Activated naive CD4-positive, alpha-beta T cell treated with anti-CD3 and anti-CD28 coated beads, Interleukin-2, amount 10 ng/mL, durations not matched to agents 7 days and 5 days (primary cell): ENCODE results near the gene SLC22A17.
A peak's percentile ranks its signal among the peaks of the same experiment; 100 is the strongest.

Experiments used
- CTCF ChIA-PET: fragments of 350-600 bp; sonication (Branson Sonifier 250); formaldehyde crosslinking; loops from one replicate; lab custom pipeline; 2021; ENCODE audit warnings: antibody characterized with exemption; lab: Charles Lee
- DNase-seq: peaks from one replicate; pipeline ENCODE4 v3.0.0-alpha.2; 2020
- H3K27ac Mint-ChIP-seq: one replicate; pipeline ENCODE4 v1.8.0; 2021; ENCODE audit warnings: mild to moderate bottlenecking, moderate library complexity, mixed read lengths
- H3K27me3 Mint-ChIP-seq: one replicate; pipeline ENCODE4 v1.8.0; 2021; ENCODE audit warnings: mild to moderate bottlenecking, mixed read lengths
- H3K36me3 Mint-ChIP-seq: one replicate; pipeline ENCODE4 v1.8.0; 2021; ENCODE audit warnings: mixed read lengths
- H3K4me1 Mint-ChIP-seq: one replicate; pipeline ENCODE4 v1.8.0; 2021; ENCODE audit warnings: mixed read lengths
- H3K4me3 Mint-ChIP-seq: one replicate; pipeline ENCODE4 v1.8.0; 2021; ENCODE audit warnings: mild to moderate bottlenecking, moderate library complexity, mixed read lengths
- H3K9me3 Mint-ChIP-seq: one replicate; pipeline ENCODE4 v1.8.0; 2021; ENCODE audit warnings: mixed read lengths

SLC22A17 gene

DNA sequence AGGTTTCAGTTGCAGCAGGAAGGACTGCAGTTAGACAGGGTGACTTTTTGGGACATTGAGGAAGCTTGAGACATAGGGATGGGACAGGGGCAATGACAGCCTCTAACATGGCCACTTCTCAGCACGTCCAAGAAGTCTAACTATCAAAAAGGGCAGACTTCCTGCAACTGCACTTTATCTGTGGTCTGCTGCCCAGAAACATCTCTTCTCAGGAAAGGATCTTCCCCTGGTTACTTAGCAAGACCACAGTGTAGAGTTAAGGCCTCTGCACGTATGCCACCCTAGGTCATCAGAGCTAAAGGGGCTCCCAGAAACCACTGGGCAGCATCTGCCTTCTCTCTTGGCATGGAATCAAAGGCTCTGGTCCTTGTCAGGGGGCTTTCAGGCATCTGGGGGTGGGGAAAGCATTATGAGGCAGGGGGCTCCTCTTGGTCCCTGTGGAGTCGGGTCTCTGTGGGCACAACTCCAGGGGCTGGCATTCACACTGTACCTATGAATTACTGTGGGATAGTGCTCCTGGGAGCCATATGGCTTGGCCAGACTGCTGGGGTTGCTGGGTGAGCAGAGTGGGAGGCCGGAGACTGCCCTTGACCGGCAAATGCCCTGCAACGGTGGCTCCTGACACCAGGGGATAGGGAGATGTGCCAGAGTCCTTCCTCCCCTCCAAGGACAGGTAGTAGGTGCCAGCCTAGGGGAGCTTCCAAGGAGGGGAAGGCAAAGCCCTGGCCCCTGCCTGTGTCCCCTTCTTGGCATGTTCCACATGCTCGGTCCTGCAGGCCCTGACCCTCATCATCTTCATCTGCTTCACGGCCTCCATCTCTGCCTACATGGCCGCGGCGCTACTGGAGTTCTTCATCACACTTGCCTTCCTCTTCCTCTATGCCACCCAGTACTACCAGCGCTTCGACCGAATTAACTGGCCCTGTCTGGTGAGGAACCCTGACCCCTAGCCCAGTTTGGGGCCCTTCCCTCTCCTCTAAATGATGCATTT is 25.2 kb upstream of the SLC22A17 start:
- Mint-ChIP-seq H3K4me1 (no peaks in the 10 kb centered on the region), H3K36me3 (no peaks in the 10 kb centered on the region), H3K27me3 (peaks cover 53% of the 10 kb centered on the region), H3K27ac (peak overlapping the region; percentile 26), H3K9me3 (no peaks in the 10 kb centered on the region), H3K4me3 (no peak overlapping the region)
- no peak for DNase-seq
- CTCF ChIA-PET = interaction anchor here (1.3 to 3.9 kb wide), 4 partner anchors 35 to 55 kb away, joined by 3 to 33 read pairs (median 23); partner anchors contain the start of gene PABPN1

GRCh38 chr14:23377198-23377550 is 24.5 kb upstream of the SLC22A17 start:
- no peak overlapping the region for H3K27ac Mint-ChIP-seq
- H3K4me3 Mint-ChIP-seq = no peak overlapping the region
- no peaks in the 10 kb centered on the region for H3K9me3 Mint-ChIP-seq
- peaks cover 2% of the 10 kb centered on the region for H3K4me1 Mint-ChIP-seq
- no peaks in the 10 kb centered on the region for H3K36me3 Mint-ChIP-seq
- CTCF ChIA-PET = interaction anchor here (1.0 to 1.6 kb wide), 3 partner anchors 8 to 34 kb away, joined by 3 to 4 read pairs (median 3); no protein-coding TSS in a partner anchor
- H3K27me3 Mint-ChIP-seq = peaks cover 50% of the 10 kb centered on the region
- no peak for DNase-seq

GRCh38 chr14:23376482-23377197 is 24.0 kb upstream of the SLC22A17 start, which contains the start of gene CMTM5:
CMTM5 (plus strand) TSS chr14:23377046; CDS start chr14:23377252, 206 bp downstream.
- no peaks in the 10 kb centered on the region for H3K9me3 Mint-ChIP-seq
- H3K4me3 Mint-ChIP-seq = no peak within 1 kb of the TSS
- H3K36me3 Mint-ChIP-seq = no peaks in the 10 kb centered on the region
- DNase-seq = no peak
- peaks cover 6% of the 10 kb centered on the region for H3K4me1 Mint-ChIP-seq
- peaks cover 47% of the 10 kb centered on the region for H3K27me3 Mint-ChIP-seq
- peak within 1 kb of the TSS; percentile 26 for H3K27ac Mint-ChIP-seq
- CTCF ChIA-PET = interaction anchor here (1.0 to 1.6 kb wide), 4 partner anchors 9 to 55 kb away, joined by 3 to 4 read pairs (median 4); partner anchors contain the start of gene PABPN1

- CTCF ChIA-PET = interaction anchor here (0.6 to 1.6 kb wide), 3 partner anchors 30 to 54 kb away, joined by 3 to 4 read pairs (median 4); partner anchors contain the start of gene PABPN1
- no peak overlapping the region for H3K4me3 Mint-ChIP-seq
- no peak overlapping the region for H3K27ac Mint-ChIP-seq
- H3K9me3 Mint-ChIP-seq = no peaks in the 10 kb centered on the region
- no peaks in the 10 kb centered on the region for H3K36me3 Mint-ChIP-seq
- H3K27me3 Mint-ChIP-seq = peaks cover 42% of the 10 kb centered on the region
- H3K4me1 Mint-ChIP-seq = peaks cover 8% of the 10 kb centered on the region
- DNase-seq = no peak
Observed at GRCh38 chr14:23375527-23376251, 23.0 kb upstream of the SLC22A17 start.

GRCh38 chr14:23373041-23373440 is 20.4 kb upstream of the SLC22A17 start:
- no peaks in the 10 kb centered on the region for H3K36me3 Mint-ChIP-seq
- DNase-seq = no peak
- CTCF ChIA-PET = no interaction called here
- peaks cover 8% of the 10 kb centered on the region for H3K4me1 Mint-ChIP-seq
- H3K27me3 Mint-ChIP-seq = peaks cover 45% of the 10 kb centered on the region
- H3K27ac Mint-ChIP-seq = no peak overlapping the region
- H3K4me3 Mint-ChIP-seq = no peak overlapping the region
- H3K9me3 Mint-ChIP-seq = no peaks in the 10 kb centered on the region

GRCh38 chr14:23372509-23372908 is 19.8 kb upstream of the SLC22A17 start, which contains the start of gene IL25:
IL25 (plus strand) TSS chr14:23372809.
- no peak within 1 kb of the TSS for H3K27ac Mint-ChIP-seq
- CTCF ChIA-PET = no interaction called here
- H3K9me3 Mint-ChIP-seq = no peaks in the 10 kb centered on the region
- no peak for DNase-seq
- peaks cover 47% of the 10 kb centered on the region for H3K27me3 Mint-ChIP-seq
- peaks cover 8% of the 10 kb centered on the region for H3K4me1 Mint-ChIP-seq
- no peak within 1 kb of the TSS for H3K4me3 Mint-ChIP-seq
- H3K36me3 Mint-ChIP-seq = no peaks in the 10 kb centered on the region

DNA sequence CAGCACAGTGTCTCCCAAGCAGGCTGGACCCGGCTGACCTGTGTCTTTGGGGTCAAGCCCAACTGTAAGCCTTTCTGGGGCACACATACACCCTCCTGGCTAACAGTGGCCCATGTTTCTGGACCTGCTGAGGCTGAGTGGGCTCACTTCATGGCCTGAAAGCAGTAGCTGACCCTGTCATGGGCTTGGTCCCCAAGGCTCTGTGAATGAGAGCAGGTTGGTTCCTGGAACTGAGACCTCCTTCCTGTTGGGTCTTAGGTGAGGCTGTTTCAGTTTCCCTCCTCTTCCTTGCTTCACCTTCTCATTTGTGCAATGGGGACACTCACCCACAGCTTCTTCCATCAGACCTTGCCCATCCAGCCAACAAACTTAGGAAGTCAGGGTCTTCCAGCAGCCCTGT is 19.2 kb upstream of the SLC22A17 start:
- Mint-ChIP-seq H3K9me3 (no peaks in the 10 kb centered on the region), H3K36me3 (no peaks in the 10 kb centered on the region)
- CTCF ChIA-PET = no interaction called here

GRCh38 chr14:23370221-23370620 is 17.5 kb upstream of the SLC22A17 start:
- DNase-seq = no peak
- Mint-ChIP-seq H3K9me3 (no peaks in the 10 kb centered on the region), H3K27me3 (peaks cover 58% of the 10 kb centered on the region), H3K27ac (no peak overlapping the region), H3K36me3 (no peaks in the 10 kb centered on the region), H3K4me1 (peaks cover 8% of the 10 kb centered on the region), H3K4me3 (no peak overlapping the region)
- CTCF ChIA-PET = interaction anchor here (1.0 to 2.2 kb wide), 4 partner anchors 9 to 184 kb away, joined by 3 to 14 read pairs (median 6); partner anchors contain the start of gene SLC22A17

More for the DNA sequence above, 19.2 kb upstream of the SLC22A17 start:
- no peak for DNase-seq
- Mint-ChIP-seq H3K27me3 (peaks cover 47% of the 10 kb centered on the region), H3K4me3 (no peak overlapping the region), H3K4me1 (peaks cover 8% of the 10 kb centered on the region), H3K27ac (no peak overlapping the region)

GRCh38 chr14:23366426-23366921 is 13.8 kb upstream of the SLC22A17 start:
- H3K4me3 Mint-ChIP-seq = no peak overlapping the region
- no peak for DNase-seq
- CTCF ChIA-PET = interaction anchor here (1.0 kb wide), 1 partner anchor 15 kb away, joined by 3 read pairs; no protein-coding TSS in a partner anchor
- no peaks in the 10 kb centered on the region for H3K9me3 Mint-ChIP-seq
- peaks cover 79% of the 10 kb centered on the region for H3K27me3 Mint-ChIP-seq
- H3K27ac Mint-ChIP-seq = no peak overlapping the region
- H3K36me3 Mint-ChIP-seq = no peaks in the 10 kb centered on the region
- H3K4me1 Mint-ChIP-seq = peaks cover under 1% of the 10 kb centered on the region

DNA sequence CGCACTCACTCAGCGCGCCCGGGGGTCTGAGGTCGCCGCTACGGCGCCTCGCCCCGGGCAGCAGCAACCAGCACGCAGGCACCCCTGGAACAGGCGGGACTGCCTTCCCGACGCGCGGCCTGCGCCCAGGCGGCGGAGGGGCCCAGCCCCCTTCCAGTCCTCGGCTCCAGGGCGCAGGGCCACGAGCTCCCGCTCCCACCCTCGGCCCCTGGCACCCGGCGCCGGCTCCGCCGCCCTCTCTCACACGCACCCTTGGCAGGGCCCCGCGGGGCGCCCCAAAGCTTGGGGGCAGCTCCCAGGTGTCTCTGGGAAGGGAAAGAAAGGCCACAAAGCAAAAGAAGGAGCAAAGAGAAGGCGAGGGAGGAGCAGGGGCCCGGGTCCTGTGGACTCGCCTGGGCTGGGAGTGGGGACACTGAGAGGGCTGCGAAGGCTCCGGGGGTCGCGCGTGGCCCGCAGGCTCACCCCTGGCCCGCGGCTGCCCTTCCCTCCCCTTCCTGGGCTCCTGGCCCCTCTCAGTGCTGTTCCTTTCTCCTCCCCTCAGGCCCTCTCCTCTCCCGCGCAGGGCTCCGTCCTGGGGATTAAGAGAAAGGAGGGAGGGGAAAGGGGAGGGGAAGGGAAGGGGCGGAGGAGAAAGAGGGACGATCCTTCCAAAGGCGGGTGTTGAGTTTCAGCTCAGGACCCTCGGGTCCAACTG is 13.2 kb upstream of the SLC22A17 start:
- H3K4me3 Mint-ChIP-seq = no peak overlapping the region
- DNase-seq = no peak
- CTCF ChIA-PET = interaction anchor here (1.0 kb wide), 1 partner anchor 15 kb away, joined by 3 read pairs; no protein-coding TSS in a partner anchor
- H3K36me3 Mint-ChIP-seq = no peaks in the 10 kb centered on the region
- H3K27me3 Mint-ChIP-seq = peaks cover 76% of the 10 kb centered on the region
- H3K9me3 Mint-ChIP-seq = no peaks in the 10 kb centered on the region
- H3K27ac Mint-ChIP-seq = no peak overlapping the region
- no peaks in the 10 kb centered on the region for H3K4me1 Mint-ChIP-seq

- Mint-ChIP-seq H3K27me3 (peaks cover 75% of the 10 kb centered on the region), H3K27ac (no peak within 1 kb of the TSS), H3K36me3 (no peaks in the 10 kb centered on the region), H3K9me3 (no peaks in the 10 kb centered on the region), H3K4me1 (no peaks in the 10 kb centered on the region), H3K4me3 (no peak within 1 kb of the TSS)
- DNase-seq = no peak
- CTCF ChIA-PET = interaction anchor here (1.0 kb wide), 1 partner anchor 14 kb away, joined by 3 read pairs; no protein-coding TSS in a partner anchor
Observed at GRCh38 chr14:23365036-23365731, 12.5 kb upstream of the SLC22A17 start, which contains the start of gene EFS. EFS (minus strand) TSS chr14:23365172; CDS start chr14:23365025, 147 bp downstream.
